Lower lobe of right lung (tissue), 2 donors: ENCODE results near the gene SEPTIN10. TPM values are rescaled to one million over a fixed set of nuclear protein-coding genes. Genes with fewer than 3 reads are reported as not detected.

ENCODE experiments used
- ATAC-seq, 2 donors: fragments of 200-7000 bp; cut with Tn5 transposase; one replicate each; pipeline ENCODE4 v1.9.1; 2020 to 2022; ENCODE audit warnings: mild to moderate bottlenecking in 2 of 2, moderate library complexity in 2 of 2
- DNase-seq: peaks from one replicate; pipeline ENCODE4 v3.0.0-alpha.2; 2020
- H3K27ac ChIP-seq: fragments of 200-600 bp; one replicate; pipeline ENCODE4 v1.8.0; 2022
- H3K27me3 ChIP-seq: fragments of 200-600 bp; one replicate; pipeline ENCODE4 v1.8.0; 2022; ENCODE audit warnings: low read depth
- H3K36me3 ChIP-seq: fragments of 200-600 bp; one replicate; pipeline ENCODE4 v1.8.0; 2022; ENCODE audit warnings: mild to moderate bottlenecking
- H3K4me1 ChIP-seq: fragments of 200-600 bp; one replicate; pipeline ENCODE4 v1.8.0; 2022
- H3K4me3 ChIP-seq: fragments of 200-600 bp; one replicate; pipeline ENCODE4 v1.8.0; 2022; ENCODE audit warnings: mild to moderate bottlenecking
- H3K9me3 ChIP-seq: fragments of 200-600 bp; one replicate; pipeline ENCODE4 v1.8.0; 2022
- intact Hi-C: fragments of 100-400 bp; cut with DNase I; formaldehyde crosslinking; loops from one replicate; pipeline ENCODE4 v1.11.0; 2022
- long read RNA-seq: library from polyadenylated mRNA; unstranded; transcript quantifications from one replicate; pipeline ENCODE4 v2.0.0, GENCODE V29; 2021
- total RNA-seq: library from RNA; stranded (reverse); fragmentation: NEBNext Ultra II Directional; extraction: Animal tissue kit (Norgen Biotek cat#: 25700); gene quantifications from one replicate; pipeline ENCODE4 v1.2.1, GENCODE V29; 2021
- TF ChIP-seq, protein P1 (sequence below): fragments of 200-600 bp; IDR thresholded peaks from one replicate; pipeline ENCODE4 v1.8.0; 2022; ENCODE audit warnings: antibody characterized with exemption, mild to moderate bottlenecking
- donor health status: DM: no; HTN: yes; CAD: no; lungs with severe emphysema.

The SEPTIN10 gene
- 86.9 TPM for total RNA-seq
- long read RNA-seq, transcript SEPT10-203 (10 exons, 2,719 nt) = minor isoform, 5 of 120 reads
- long read RNA-seq, transcript SEPT10-202 (11 exons, 3,071 nt) = major isoform, 79 of 120 reads
- long read RNA-seq, transcript SEPT10-205 (10 exons, 1,605 nt) = minor isoform, 7 of 120 reads
- long read RNA-seq, partial matches to known transcripts = 9 of 120 reads
- long read RNA-seq, other reads (novel, unspliced or antisense) = 20 of 120 reads

DNA sequence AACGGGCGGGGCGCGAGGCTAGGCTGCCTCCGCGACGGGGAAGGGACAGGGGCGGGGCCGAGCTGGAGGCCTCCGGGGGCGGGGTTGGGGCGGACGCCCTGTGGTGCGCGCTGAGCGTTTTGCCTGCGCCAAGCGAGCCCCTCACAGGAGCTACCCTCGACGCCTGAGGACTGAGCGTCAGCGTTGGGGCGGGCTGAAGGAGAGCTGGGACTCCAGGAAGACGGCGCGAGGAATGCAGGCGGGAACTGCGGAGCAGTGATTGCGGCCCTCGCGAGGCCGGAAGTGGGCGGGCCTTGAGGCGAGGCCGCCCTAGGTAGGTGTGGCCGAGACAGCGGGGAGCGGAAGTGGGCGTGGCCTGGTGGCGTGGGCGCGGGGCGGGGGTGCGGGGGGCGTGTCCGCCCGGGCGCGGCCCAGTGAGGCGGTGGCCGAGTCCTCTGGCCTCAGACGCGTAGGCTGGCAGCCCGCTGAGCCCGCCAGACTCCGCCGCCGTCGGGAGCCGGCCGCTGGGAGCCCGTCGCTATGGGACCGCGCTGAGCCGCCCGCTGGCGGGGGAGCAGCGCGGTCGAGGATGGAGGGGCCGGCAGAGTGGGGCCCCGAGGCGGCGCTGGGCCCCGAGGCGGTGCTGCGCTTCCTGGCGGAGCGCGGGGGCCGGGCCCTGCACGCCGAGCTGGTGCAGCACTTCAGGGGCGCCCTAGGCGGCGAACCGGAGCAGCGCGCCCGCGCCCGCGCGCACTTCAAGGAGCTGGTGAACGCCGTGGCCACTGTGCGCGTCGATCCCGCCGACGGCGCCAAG lies at the start of gene SEPTIN10, which contains the start of gene SOWAHC:
SEPTIN10 (minus strand) TSS at position 45 of the 793 bp plus-strand sequence. CDS start 139 bp downstream, outside the sequence.
SOWAHC (plus strand) TSS at position 443 of the 793 bp plus-strand sequence; CDS start at position 569, 126 bp downstream.
- Histone ChIP-seq H3K27me3 (no peaks in the 10 kb centered on the region), H3K9me3 (no peaks in the 10 kb centered on the region), H3K4me1 (peaks cover 47% of the 10 kb centered on the region), H3K36me3 (no peaks in the 10 kb centered on the region), H3K4me3 (peak within 1 kb of the TSS; percentile 70), H3K27ac (peak within 1 kb of the TSS; percentile 95)
- TF ChIP-seq, protein P1, sequence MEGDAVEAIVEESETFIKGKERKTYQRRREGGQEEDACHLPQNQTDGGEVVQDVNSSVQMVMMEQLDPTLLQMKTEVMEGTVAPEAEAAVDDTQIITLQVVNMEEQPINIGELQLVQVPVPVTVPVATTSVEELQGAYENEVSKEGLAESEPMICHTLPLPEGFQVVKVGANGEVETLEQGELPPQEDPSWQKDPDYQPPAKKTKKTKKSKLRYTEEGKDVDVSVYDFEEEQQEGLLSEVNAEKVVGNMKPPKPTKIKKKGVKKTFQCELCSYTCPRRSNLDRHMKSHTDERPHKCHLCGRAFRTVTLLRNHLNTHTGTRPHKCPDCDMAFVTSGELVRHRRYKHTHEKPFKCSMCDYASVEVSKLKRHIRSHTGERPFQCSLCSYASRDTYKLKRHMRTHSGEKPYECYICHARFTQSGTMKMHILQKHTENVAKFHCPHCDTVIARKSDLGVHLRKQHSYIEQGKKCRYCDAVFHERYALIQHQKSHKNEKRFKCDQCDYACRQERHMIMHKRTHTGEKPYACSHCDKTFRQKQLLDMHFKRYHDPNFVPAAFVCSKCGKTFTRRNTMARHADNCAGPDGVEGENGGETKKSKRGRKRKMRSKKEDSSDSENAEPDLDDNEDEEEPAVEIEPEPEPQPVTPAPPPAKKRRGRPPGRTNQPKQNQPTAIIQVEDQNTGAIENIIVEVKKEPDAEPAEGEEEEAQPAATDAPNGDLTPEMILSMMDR = no peak
- intact Hi-C loops = no loop called here
- DNase-seq = peak; percentile 99
- peak; percentile 95 to 98 for ATAC-seq

DNA sequence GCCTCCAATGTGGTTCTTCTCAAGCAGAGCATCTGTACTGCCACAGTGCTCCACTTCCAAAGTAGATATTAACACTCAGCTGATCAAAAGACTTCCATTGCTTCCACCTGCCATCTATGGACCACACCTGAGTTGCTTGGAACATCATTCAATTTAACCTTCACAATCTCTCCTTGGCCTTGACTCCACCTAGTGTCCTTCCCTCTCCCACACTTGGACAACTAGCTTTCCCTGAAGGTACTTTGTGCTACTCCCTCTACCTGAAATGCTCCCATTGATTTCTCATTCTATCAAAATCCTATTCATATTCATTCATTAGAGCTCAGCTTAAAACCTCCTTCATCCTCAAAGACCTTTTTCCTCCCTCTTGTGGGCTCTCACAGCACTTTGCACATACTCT lies 49.1 kb upstream of the SEPTIN10 start:
- H3K4me1 ChIP-seq = no peaks in the 10 kb centered on the region
- no peaks in the 10 kb centered on the region for H3K36me3 ChIP-seq
- no peaks in the 10 kb centered on the region for H3K27me3 ChIP-seq
- H3K9me3 ChIP-seq = no peaks in the 10 kb centered on the region
- intact Hi-C loops = no loop called here
- no peak for DNase-seq
- H3K4me3 ChIP-seq = no peak overlapping the region
- ATAC-seq = peak in 1 of 2 donors; percentile 47
- TF ChIP-seq, protein P1 = peak; percentile 26
- no peak overlapping the region for H3K27ac ChIP-seq

DNA sequence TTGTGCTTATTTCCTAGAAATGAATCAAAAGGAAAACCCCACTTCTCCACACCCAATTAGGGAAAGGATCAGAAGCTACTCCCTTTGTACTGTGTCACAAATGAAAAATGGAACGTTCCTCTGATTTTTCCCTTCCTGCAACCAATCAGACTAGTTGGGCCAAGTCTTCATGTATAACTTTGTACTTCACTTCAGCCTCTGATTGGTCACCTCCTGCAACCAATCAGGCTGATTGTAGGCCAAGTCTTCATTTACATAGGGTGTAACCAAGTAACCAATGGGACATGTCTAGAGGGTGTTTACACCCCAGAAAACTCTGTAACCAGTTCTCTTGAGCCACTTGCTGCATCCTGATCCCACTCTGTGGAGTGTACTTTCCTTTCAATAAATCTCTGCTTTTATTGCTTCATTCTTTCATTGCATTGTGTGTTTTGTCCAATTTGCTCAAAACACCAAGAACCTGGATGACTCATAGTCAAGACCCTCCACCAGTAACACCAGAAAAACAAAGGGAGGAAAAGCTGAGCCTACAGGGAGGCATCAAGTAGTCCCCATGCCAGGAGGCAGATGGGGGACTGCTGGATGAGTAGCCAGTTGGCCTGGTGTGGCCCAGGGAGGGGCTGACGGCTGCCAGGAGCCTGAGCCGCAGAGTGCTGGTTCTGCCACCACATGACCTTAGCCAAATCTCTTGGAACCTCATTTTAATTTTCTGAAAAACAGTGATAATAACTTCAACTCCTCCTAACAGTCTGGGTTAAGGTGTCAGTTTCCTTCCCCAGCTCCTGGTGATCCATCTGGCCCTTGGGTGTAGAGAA lies 46.5 kb upstream of the SEPTIN10 start:
- H3K4me1 ChIP-seq = no peaks in the 10 kb centered on the region
- no peaks in the 10 kb centered on the region for H3K9me3 ChIP-seq
- H3K27me3 ChIP-seq = no peaks in the 10 kb centered on the region
- intact Hi-C loops = no loop called here
- no peak for DNase-seq
- H3K36me3 ChIP-seq = no peaks in the 10 kb centered on the region
- H3K4me3 ChIP-seq = no peak overlapping the region
- TF ChIP-seq, protein P1 = no peak
- no peak for ATAC-seq
- H3K27ac ChIP-seq = no peak overlapping the region

DNA sequence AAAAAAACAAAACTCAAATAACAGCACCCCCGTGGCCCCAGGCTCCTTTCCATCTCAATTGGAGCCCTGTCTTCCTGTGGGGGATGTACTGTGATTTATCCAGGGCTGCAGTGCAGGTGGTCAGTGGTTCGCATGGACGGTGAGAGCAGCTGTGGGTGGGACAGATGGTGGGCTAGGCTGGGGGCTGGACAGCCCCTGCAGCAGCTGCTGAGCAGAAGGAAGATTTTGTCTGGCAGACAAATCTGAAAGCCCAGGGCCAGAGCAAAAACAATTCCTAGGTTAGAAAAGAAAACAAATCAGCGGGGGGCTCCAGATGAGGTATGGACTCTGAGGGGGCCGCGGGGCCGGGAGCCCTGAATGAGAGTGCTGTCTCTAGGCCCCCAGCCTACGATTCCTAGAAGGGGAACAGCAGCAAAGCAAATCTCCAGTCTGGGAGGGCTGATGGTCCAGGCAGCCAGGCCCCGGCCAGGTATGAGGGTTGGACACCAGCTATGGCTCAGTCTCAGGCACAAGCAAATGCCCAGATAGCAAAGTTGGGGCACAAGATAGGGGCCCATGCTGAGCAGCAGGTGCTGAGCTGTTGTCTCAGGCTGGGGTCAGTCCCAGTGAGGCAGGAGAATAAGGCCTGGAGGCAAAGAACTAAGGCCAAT lies 45.8 kb upstream of the SEPTIN10 start:
- Histone ChIP-seq H3K27me3 (no peaks in the 10 kb centered on the region), H3K4me3 (no peak overlapping the region), H3K4me1 (no peaks in the 10 kb centered on the region), H3K9me3 (no peaks in the 10 kb centered on the region), H3K36me3 (no peaks in the 10 kb centered on the region), H3K27ac (no peak overlapping the region)
- TF ChIP-seq, protein P1 = no peak
- ATAC-seq (no peak), DNase-seq (no peak)
- intact Hi-C loops = no loop called here

DNA sequence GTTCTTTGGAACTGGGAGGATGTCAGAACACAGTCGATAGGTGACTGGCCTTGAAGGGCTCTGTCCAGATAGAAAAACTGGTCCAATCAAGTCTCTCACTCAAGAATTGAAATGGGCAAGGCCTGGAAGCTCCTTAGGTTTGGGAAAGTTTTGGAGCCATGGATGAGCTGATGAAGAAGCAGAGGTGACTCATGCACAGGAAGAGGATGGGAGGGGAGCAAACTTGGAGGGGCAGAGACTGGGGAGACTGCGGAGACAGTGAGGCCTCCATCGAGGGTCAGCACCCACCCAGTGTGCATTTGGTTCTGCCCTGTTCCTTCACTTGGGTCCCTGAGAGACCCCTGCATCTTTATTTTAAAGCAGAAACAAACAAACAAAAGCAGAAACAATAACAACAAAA lies 41.5 kb upstream of the SEPTIN10 start:
- Histone ChIP-seq H3K9me3 (no peaks in the 10 kb centered on the region), H3K27me3 (no peaks in the 10 kb centered on the region), H3K4me3 (no peak overlapping the region), H3K36me3 (no peaks in the 10 kb centered on the region), H3K4me1 (no peaks in the 10 kb centered on the region), H3K27ac (no peak overlapping the region)
- ATAC-seq = no peak
- DNase-seq = no peak
- intact Hi-C loops = no loop called here
- TF ChIP-seq, protein P1 = no peak
